WTC11 (cell line): ENCODE measurements around the gene ZKSCAN3.

ENCODE experiments used
- ATF6 ChIP-seq: sonication (generic); formaldehyde crosslinking; IDR thresholded peaks from 2 replicates; pipeline ENCODE4 v1.8.1; 2023; ENCODE audit warnings: mild to moderate bottlenecking, missing genetic modification reagents
- CTCF ChIP-seq: fragments of 200-600 bp; IDR thresholded peaks from 2 replicates; pipeline ENCODE4 v1.8.0; 2022; ENCODE audit warnings: antibody characterized with exemption
- HMGXB4 ChIP-seq: sonication (generic); formaldehyde crosslinking; IDR thresholded peaks from 2 replicates; pipeline ENCODE4 v1.8.1; 2023; ENCODE audit warnings: mild to moderate bottlenecking, moderate library complexity, missing genetic modification reagents
- NFYB ChIP-seq: sonication (generic); formaldehyde crosslinking; conservative IDR thresholded peaks from 2 replicates; pipeline ENCODE4 v1.8.0; 2022; ENCODE audit warnings: low read depth, missing genetic modification reagents
- SMAD4 ChIP-seq: sonication (generic); formaldehyde crosslinking; IDR thresholded peaks from 2 replicates; pipeline ENCODE4 v1.8.0; 2022; ENCODE audit warnings: mild to moderate bottlenecking, missing genetic modification reagents
- TEAD4 ChIP-seq: sonication (generic); formaldehyde crosslinking; IDR thresholded peaks from 2 replicates; pipeline ENCODE4 v1.8.0; 2022; ENCODE audit warnings: mild to moderate bottlenecking, missing genetic modification reagents
- ZNF263 ChIP-seq: sonication (generic); formaldehyde crosslinking; IDR thresholded peaks from 2 replicates; pipeline ENCODE4 v1.8.1; 2022; ENCODE audit warnings: low read depth, mild to moderate bottlenecking, moderate library complexity, missing genetic modification reagents

DNA sequence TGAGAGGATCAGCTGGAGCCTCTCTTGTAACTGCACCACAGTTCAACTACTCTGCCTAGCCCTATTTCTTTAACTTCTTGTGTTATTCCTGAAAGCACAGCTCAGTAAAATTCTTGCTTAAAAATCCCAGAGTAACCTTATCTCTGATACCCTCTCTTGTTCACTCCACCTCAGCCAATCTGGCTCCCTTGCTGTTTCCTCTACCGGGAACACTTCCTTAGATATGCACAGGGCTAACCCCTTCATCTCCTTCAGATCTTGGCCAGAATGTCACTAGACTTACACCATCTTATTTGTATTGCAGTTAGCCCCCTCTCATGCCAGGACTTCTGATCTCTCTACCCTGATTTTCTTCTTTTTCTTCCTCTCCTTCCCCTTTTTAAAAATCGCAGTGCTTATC lies 2.6 kb upstream of the ZKSCAN3 start:
- TF ChIP-seq NFYB (CRISPR knock-in tag), result no peak
- no peak for TF ChIP-seq HMGXB4 (CRISPR knock-in tag)
- no peak for TF ChIP-seq CTCF
- TF ChIP-seq ZNF263, result no peak
- no peak for TF ChIP-seq ATF6 (CRISPR knock-in tag)
- no peak for TF ChIP-seq SMAD4 (CRISPR knock-in tag)
- no peak for TF ChIP-seq TEAD4
